Mesodermal cell (in vitro differentiated cells): ENCODE results near the gene SLC22A23.

Experiments
- H3K27ac ChIP-seq: 2 replicates; pipeline ENCODE4 v1.7.0; 2013; ENCODE audit warnings: mild to moderate bottlenecking, low read depth, low read length, moderate library complexity; ENCODE audit not compliant: severe bottlenecking
- H3K36me3 ChIP-seq: 2 replicates; pipeline ENCODE4 v1.7.1; 2013; ENCODE audit warnings: mild to moderate bottlenecking, low read length, moderate library complexity; ENCODE audit not compliant: control insufficient read depth, insufficient read depth
- H3K4me1 ChIP-seq: one replicate; pipeline ENCODE4 v1.7.1; 2013; ENCODE audit warnings: mild to moderate bottlenecking, low read length; ENCODE audit not compliant: insufficient read depth, control insufficient read depth, poor library complexity, severe bottlenecking
- H3K4me3 ChIP-seq: 2 replicates; pipeline ENCODE4 v1.7.0; 2013; ENCODE audit warnings: low read length, control low read depth, mild to moderate bottlenecking; ENCODE audit not compliant: insufficient read depth, poor library complexity, severe bottlenecking; ENCODE audit errors: extremely low read depth
- H3K9me3 ChIP-seq: 2 replicates; pipeline ENCODE4 v1.7.1; 2013; ENCODE audit warnings: mild to moderate bottlenecking, low read length, moderate library complexity; ENCODE audit not compliant: control insufficient read depth
- WGBS, 2 experiments: methylation state at CpG; one replicate each; pipeline ENCODE4 v1.1.5; 2013; ENCODE audit warnings: missing lambda C conversion rate in 2 of 2; ENCODE audit not compliant: insufficient coverage in 2 of 2; 5-methylcytosine and 5-hydroxymethylcytosine counted together

Gene SLC22A23

GRCh38 chr6:3306848-3307247 is 150.0 kb downstream of the SLC22A23 start:
- no peak overlapping the region for H3K4me3 ChIP-seq
- 95 to 98% methylated on average over 6 to 10 of the region's 10 CpGs for WGBS, 2 experiments
- no peaks in the 10 kb centered on the region for H3K4me1 ChIP-seq
- no peaks in the 10 kb centered on the region for H3K9me3 ChIP-seq
- H3K27ac ChIP-seq = no peak overlapping the region
- H3K36me3 ChIP-seq = no peaks in the 10 kb centered on the region

DNA sequence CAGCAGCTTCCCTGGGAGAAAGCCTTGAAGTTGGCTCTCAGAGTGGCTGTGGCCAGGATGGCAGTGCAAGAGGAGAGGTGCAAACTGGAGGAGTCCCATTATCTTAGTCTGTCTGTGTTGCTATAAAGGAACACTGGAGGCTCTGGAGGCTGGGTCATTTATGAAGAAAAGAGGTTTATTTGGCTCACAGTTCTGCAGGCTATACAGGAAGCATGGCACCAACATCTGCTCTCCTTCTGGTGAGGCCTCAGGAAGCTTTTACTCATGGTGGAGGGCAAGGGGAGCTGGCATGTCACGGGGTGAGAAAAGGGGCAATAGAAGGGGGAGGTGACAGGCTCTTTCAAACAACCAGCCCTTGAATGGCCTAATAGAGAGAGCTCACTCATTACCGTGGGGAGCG is 151.0 kb downstream of the SLC22A23 start:
- no peak overlapping the region for H3K27ac ChIP-seq
- whole genome bisulfite sequencing, 2 experiments = 100% methylated on average over 2 of the region's 3 CpGs; no CpG with 5 or more reads in 1 of the 2 experiments
- no peaks in the 10 kb centered on the region for H3K36me3 ChIP-seq
- H3K4me1 ChIP-seq = no peaks in the 10 kb centered on the region
- H3K4me3 ChIP-seq = no peak overlapping the region
- no peaks in the 10 kb centered on the region for H3K9me3 ChIP-seq

GRCh38 chr6:3305216-3305565 is 151.7 kb downstream of the SLC22A23 start:
- Histone ChIP-seq H3K4me3 (no peak overlapping the region), H3K4me1 (no peaks in the 10 kb centered on the region), H3K27ac (no peak overlapping the region), H3K36me3 (no peaks in the 10 kb centered on the region), H3K9me3 (no peaks in the 10 kb centered on the region)
- 94 to 95% methylated on average over 6 to 7 of the region's 8 CpGs for WGBS, 2 experiments

DNA sequence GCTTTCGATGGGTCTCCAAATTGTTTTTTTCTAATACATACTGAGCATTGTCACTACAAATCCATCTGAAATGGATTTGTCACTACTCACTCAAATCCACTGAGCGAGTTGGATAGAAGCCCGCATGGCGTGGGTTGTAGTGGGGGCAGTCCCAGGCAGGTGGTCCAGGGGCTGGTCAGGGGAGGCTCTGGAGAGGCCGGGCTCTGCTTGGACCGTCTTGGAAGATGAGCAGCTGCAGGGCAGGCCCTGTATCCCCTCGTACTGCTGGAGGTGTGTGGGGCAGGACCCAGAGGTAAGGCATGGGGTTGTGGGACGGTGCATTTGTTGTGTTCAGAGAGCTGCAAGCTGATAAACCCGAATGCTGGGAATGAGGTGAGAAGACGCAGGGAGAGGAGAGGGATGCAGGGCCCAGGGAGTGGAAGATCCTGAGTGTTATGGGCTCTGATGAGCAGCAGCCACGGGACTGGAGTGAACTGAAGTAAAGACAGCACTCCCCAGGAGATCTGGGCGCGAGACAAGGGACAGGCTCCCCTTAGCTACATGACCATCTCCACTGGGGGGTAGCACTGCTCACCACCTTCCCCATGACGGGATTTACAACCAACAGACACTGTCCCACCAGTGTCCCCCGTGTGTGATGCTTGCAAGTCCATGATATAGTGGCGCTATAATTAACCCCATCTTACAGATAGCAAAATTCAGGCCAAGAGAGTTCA is 152.2 kb downstream of the SLC22A23 start:
- Histone ChIP-seq H3K4me1 (no peaks in the 10 kb centered on the region), H3K4me3 (no peak overlapping the region), H3K36me3 (no peaks in the 10 kb centered on the region), H3K9me3 (no peaks in the 10 kb centered on the region), H3K27ac (no peak overlapping the region)
- WGBS, 2 experiments = 89% methylated on average over 13 to 14 of the region's 16 CpGs

DNA sequence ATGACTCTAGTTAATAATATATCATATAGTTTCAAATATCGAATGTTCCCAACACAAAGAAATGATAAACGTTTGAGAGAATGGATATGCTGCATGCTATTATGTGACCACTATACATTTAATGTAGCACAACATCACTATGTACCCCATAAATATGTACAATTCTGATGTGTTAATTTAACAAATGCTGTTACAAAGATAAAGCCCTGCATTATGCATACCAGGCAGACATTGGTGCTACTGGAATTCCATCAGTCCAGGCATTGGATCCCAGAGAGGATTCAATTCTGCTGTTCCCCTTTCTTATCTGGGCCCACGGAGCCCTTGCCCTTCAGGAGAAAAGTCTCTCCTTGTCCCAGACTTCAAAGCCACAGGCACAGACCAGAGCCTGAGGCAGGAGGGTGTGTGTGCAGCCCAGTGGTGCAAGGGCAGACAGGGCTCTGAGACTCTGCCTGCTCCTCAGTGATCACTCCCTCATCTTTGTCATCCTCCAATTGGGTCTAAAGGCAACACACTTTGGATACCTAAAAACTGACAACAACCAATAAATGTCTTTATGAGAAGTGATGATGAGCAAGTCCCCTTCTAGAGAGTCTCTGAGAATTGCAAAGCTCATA is 152.9 kb downstream of the SLC22A23 start:
- Histone ChIP-seq H3K27ac (no peak overlapping the region), H3K4me1 (no peaks in the 10 kb centered on the region), H3K36me3 (no peaks in the 10 kb centered on the region), H3K9me3 (no peaks in the 10 kb centered on the region), H3K4me3 (no peak overlapping the region)
- WGBS, 2 experiments = 89% methylated on average over 1 of the region's 3 CpGs

- Histone ChIP-seq H3K4me1 (no peaks in the 10 kb centered on the region), H3K4me3 (no peak overlapping the region), H3K36me3 (no peaks in the 10 kb centered on the region), H3K9me3 (no peaks in the 10 kb centered on the region), H3K27ac (no peak overlapping the region)
- WGBS, 2 experiments = 94 to 98% methylated on average over 5 of the region's 8 CpGs
Measured at GRCh38 chr6:3301506-3301905, 155.3 kb downstream of the SLC22A23 start.

- H3K4me1 ChIP-seq = no peaks in the 10 kb centered on the region
- H3K9me3 ChIP-seq = no peaks in the 10 kb centered on the region
- no peak overlapping the region for H3K27ac ChIP-seq
- WGBS, 2 experiments = 100% methylated on average over 2 to 4 of the region's 10 CpGs
- H3K4me3 ChIP-seq = no peak overlapping the region
- H3K36me3 ChIP-seq = no peaks in the 10 kb centered on the region
Measured at GRCh38 chr6:3299221-3299620, 157.6 kb downstream of the SLC22A23 start.

- no peak overlapping the region for H3K4me3 ChIP-seq
- WGBS, 2 experiments = 86 to 89% methylated on average over 9 to 11 of the region's 11 CpGs
- H3K36me3 ChIP-seq = no peaks in the 10 kb centered on the region
- no peaks in the 10 kb centered on the region for H3K9me3 ChIP-seq
- H3K4me1 ChIP-seq = peaks cover 2% of the 10 kb centered on the region
- no peak overlapping the region for H3K27ac ChIP-seq
Measured at GRCh38 chr6:3297909-3298308, 158.9 kb downstream of the SLC22A23 start.

- Histone ChIP-seq H3K27ac (no peak overlapping the region), H3K36me3 (no peaks in the 10 kb centered on the region), H3K4me1 (peaks cover 2% of the 10 kb centered on the region), H3K9me3 (no peaks in the 10 kb centered on the region), H3K4me3 (no peak overlapping the region)
- WGBS, 2 experiments = 90 to 94% methylated on average over 8 to 9 of the region's 9 CpGs
Measured at GRCh38 chr6:3297006-3297405, 159.8 kb downstream of the SLC22A23 start.

DNA sequence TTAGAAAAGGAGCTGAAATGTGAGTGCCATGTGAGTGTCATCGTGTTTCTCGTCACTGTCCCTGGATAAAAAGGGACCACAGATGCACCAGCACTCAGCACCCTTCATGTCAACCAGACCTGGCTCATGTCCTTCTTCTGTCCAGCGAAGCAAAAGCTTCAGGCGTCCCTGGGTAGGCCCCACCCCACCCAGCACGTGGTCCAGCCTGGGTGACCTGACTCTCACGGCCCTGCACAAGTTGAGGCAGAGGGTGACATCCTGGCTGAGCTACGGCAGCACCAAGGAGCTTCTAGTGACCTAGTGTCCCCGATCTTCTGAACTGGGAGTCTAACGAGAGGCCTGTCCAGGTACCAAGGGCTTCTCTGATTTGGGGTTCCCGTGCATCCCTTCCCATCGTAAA is 160.3 kb downstream of the SLC22A23 start:
- H3K4me3 ChIP-seq = no peak overlapping the region
- H3K4me1 ChIP-seq = peaks cover 2% of the 10 kb centered on the region
- H3K36me3 ChIP-seq = no peaks in the 10 kb centered on the region
- WGBS, 2 experiments = 93 to 97% methylated on average over 10 to 11 of the region's 11 CpGs
- no peak overlapping the region for H3K27ac ChIP-seq
- H3K9me3 ChIP-seq = no peaks in the 10 kb centered on the region

- 94 to 99% methylated on average over 8 to 10 of the region's 10 CpGs for WGBS, 2 experiments
- Histone ChIP-seq H3K4me3 (no peak overlapping the region), H3K9me3 (no peaks in the 10 kb centered on the region), H3K27ac (no peak overlapping the region), H3K36me3 (no peaks in the 10 kb centered on the region), H3K4me1 (peaks cover 2% of the 10 kb centered on the region)
Measured at GRCh38 chr6:3296078-3296477, 160.8 kb downstream of the SLC22A23 start.
